Kidney (tissue), 14 donors: ENCODE results near the gene COP1. TPM values are rescaled to one million over a fixed set of nuclear protein-coding genes. Genes with fewer than 3 reads are reported as not detected.

Experiments
- DNase-seq, 5 donors: peaks; one replicate each; pipeline ENCODE4 v3.0.0-alpha.2; 2013 to 2020
- FAIRE-seq: peaks from 2 replicates; lab custom pipeline; 2012; peaks lifted over from hg19 to GRCh38; lab: Jason Lieb, UNC
- H3K27ac ChIP-seq, 2 donors: one replicate each; pipeline ENCODE4 v1.7.0; 2013; ENCODE audit warnings: low read depth in 2 of 2, low read length in 2 of 2, inconsistent platforms in 1 of 2
- H3K27me3 ChIP-seq: one replicate; pipeline ENCODE4 v1.7.1; 2013; ENCODE audit warnings: low read length, inconsistent platforms; ENCODE audit not compliant: control insufficient read depth, insufficient read depth
- H3K36me3 ChIP-seq, 3 donors: one replicate each; pipeline versions ENCODE4 v1.7.0 to v1.7.1; 2013; ENCODE audit warnings: low read length in 3 of 3, control low read depth in 1 of 3, inconsistent platforms in 1 of 3; ENCODE audit not compliant: insufficient read depth in 3 of 3, control insufficient read depth in 2 of 3
- H3K4me1 ChIP-seq, 3 donors: one replicate each; pipeline versions ENCODE4 v1.7.0 to v1.7.1; 2013; ENCODE audit warnings: low read length in 3 of 3, inconsistent platforms in 1 of 3, low read depth in 1 of 3; ENCODE audit not compliant: control insufficient read depth in 2 of 3, insufficient read depth in 2 of 3
- H3K4me3 ChIP-seq, 3 donors: one replicate each; pipeline versions ENCODE4 v1.7.0 to v1.8.1; 2013; ENCODE audit warnings: low read length in 3 of 3, control low read depth in 1 of 3, inconsistent platforms in 1 of 3
- H3K9ac ChIP-seq, 3 donors: one replicate each; pipeline versions ENCODE4 v1.7.0 to v1.7.1; 2013; ENCODE audit warnings: low read length in 3 of 3, control low read depth in 1 of 3, inconsistent platforms in 1 of 3
- H3K9me3 ChIP-seq, 3 donors: one replicate each; pipeline versions ENCODE4 v1.7.0 to v1.7.1; 2013; ENCODE audit warnings: low read length in 3 of 3, control low read depth in 1 of 3, inconsistent platforms in 1 of 3; ENCODE audit not compliant: control insufficient read depth in 2 of 3, insufficient read depth in 1 of 3
- intact Hi-C: fragments of 100-400 bp; cut with DNase I; formaldehyde crosslinking; loops from one replicate; pipeline ENCODE4 v1.11.1; 2022
- polyA plus RNA-seq: library from polyadenylated mRNA; stranded (reverse); fragments of 350-450 nt; fragmentation: Illumina TruSeq; extraction: RNeasy Lipid Tissue Mini Kit (QIAGEN cat#74804); gene quantifications from one replicate; pipeline ENCODE4 v1.2.3, GENCODE V29; 2014; ENCODE audit warnings: low read depth, low replicate concordance; ENCODE audit not compliant: insufficient read depth
- total RNA-seq: library from RNA; stranded (reverse); fragmentation: NEBNext Ultra II Directional; extraction: Animal tissue kit (Norgen Biotek cat#: 25700); gene quantifications from one replicate; pipeline ENCODE4 v1.2.1, GENCODE V29; 2021
- TF ChIP-seq, protein P1 (sequence below): IDR thresholded peaks from 3 replicates; pipeline ENCODE4 v1.5.1; 2012; ENCODE audit warnings: mild to moderate bottlenecking, moderate library complexity, borderline replicate concordance; ENCODE audit not compliant: insufficient read depth; ENCODE audit errors: extremely low read depth
- donor health status: control.
- donor health status: control.
- donor health status: control.
- donor health status: control.
- donor health status: control.
- donor health status: DM: yes; HTN: yes; CAD: no.
- donor health status: Normal renal cell carcinoma (clear cell type).

COP1 gene
- total and polyA plus RNA-seq, 2 donors from 2014 or later = 38.3 to 40.2 TPM

- peak; percentile 32 for FAIRE-seq
Observed at GRCh38 chr1:176193023-176193422, 14.1 kb downstream of the COP1 start.

GRCh38 chr1:176188604-176189003 is 18.5 kb downstream of the COP1 start:
- Histone ChIP-seq H3K9me3 (no peaks in the 10 kb centered on the region), H3K4me3 (no peak overlapping the region), H3K4me1 (peaks cover 0 to 3% (median 0%) of the 10 kb centered on the region in 3 donors), H3K27ac (no peak overlapping the region), H3K9ac (no peak overlapping the region), H3K27me3 (no peaks in the 10 kb centered on the region), H3K36me3 (no peaks in the 10 kb centered on the region)
- intact Hi-C loops = no loop called here
- TF ChIP-seq, protein P1, sequence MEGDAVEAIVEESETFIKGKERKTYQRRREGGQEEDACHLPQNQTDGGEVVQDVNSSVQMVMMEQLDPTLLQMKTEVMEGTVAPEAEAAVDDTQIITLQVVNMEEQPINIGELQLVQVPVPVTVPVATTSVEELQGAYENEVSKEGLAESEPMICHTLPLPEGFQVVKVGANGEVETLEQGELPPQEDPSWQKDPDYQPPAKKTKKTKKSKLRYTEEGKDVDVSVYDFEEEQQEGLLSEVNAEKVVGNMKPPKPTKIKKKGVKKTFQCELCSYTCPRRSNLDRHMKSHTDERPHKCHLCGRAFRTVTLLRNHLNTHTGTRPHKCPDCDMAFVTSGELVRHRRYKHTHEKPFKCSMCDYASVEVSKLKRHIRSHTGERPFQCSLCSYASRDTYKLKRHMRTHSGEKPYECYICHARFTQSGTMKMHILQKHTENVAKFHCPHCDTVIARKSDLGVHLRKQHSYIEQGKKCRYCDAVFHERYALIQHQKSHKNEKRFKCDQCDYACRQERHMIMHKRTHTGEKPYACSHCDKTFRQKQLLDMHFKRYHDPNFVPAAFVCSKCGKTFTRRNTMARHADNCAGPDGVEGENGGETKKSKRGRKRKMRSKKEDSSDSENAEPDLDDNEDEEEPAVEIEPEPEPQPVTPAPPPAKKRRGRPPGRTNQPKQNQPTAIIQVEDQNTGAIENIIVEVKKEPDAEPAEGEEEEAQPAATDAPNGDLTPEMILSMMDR = no peak
- DNase-seq (no peak), FAIRE-seq (no peak)

More at GRCh38 chr1:176193023-176193422, 14.1 kb downstream of the COP1 start:
- Histone ChIP-seq H3K36me3 (no peaks in the 10 kb centered on the region), H3K27me3 (no peaks in the 10 kb centered on the region), H3K9me3 (no peaks in the 10 kb centered on the region), H3K4me3 (no peak overlapping the region), H3K9ac (no peak overlapping the region), H3K27ac (no peak overlapping the region), H3K4me1 (peaks cover 0 to 3% (median 0%) of the 10 kb centered on the region in 3 donors)
- no peak for DNase-seq
- intact Hi-C loops = no loop called here
- TF ChIP-seq, protein P1 = no peak

DNA sequence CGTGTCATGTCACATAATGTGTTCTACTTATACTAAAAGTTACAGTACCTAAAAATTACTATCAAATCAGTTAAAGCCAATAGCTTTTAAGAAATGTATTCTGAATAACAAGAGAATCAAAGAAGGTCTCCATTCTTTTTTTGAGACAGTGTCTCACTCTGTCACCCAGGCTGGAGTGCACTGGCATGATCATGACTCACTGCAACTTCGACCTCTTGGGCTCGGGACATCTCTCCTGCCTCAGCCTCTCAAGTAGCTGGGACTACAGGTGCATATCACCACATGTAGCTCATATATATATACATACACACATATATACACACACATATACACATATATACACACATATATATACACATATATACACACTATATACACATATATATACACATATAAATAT is 20.1 kb downstream of the COP1 start:
- Histone ChIP-seq H3K4me3 (no peak overlapping the region), H3K36me3 (peaks cover 0 to 2% (median 0%) of the 10 kb centered on the region in 3 donors), H3K9me3 (no peaks in the 10 kb centered on the region), H3K27me3 (no peaks in the 10 kb centered on the region), H3K27ac (no peak overlapping the region), H3K4me1 (no peaks in the 10 kb centered on the region), H3K9ac (no peak overlapping the region)
- DNase-seq = no peak
- intact Hi-C loops = no loop called here
- no peak for FAIRE-seq
- TF ChIP-seq, protein P1 = no peak

GRCh38 chr1:176183618-176184017 is 23.5 kb downstream of the COP1 start:
- TF ChIP-seq, protein P1 = no peak
- FAIRE-seq = no peak
- Histone ChIP-seq H3K36me3 (peaks cover 0 to 2% (median 0%) of the 10 kb centered on the region in 3 donors), H3K4me1 (no peaks in the 10 kb centered on the region), H3K27me3 (no peaks in the 10 kb centered on the region), H3K27ac (no peak overlapping the region), H3K9ac (no peak overlapping the region), H3K9me3 (no peaks in the 10 kb centered on the region), H3K4me3 (no peak overlapping the region)
- intact Hi-C loops = no loop called here
- no peak for DNase-seq
